Spleen (tissue), 7 donors: Measurements from ENCODE around the gene PROCA1.
A peak's percentile ranks its signal among the peaks of the same experiment; 100 is the strongest.

Experiments
- CTCF ChIP-seq, 11 experiments: fragments of 200-600 bp in 7 of 11; fragments of 450-650 bp in 4 of 11; sonication (generic) in 4 of 11; IDR thresholded peaks in 8 of 11; conservative IDR thresholded peaks in 3 of 11; 1 replicate in 7 of 11; 2 replicates in 4 of 11; pipeline versions ENCODE4 v1.4.0 to v1.8.0; 2016 to 2021; ENCODE audit warnings: antibody characterized with exemption in 11 of 11, inconsistent platforms in 4 of 11, mild to moderate bottlenecking in 1 of 11
- POLR2A ChIP-seq, 3 donors: fragments of 450-650 bp; IDR thresholded peaks; one replicate each; pipeline ENCODE4 v1.5.1; 2017; ENCODE audit warnings: antibody characterized with exemption in 3 of 3, mild to moderate bottlenecking in 1 of 3
- POLR2AphosphoS5 ChIP-seq, 3 donors: sonication (generic); formaldehyde crosslinking; IDR thresholded peaks; one replicate each; pipeline ENCODE4 v1.5.1; 2017; ENCODE audit warnings: antibody characterized with exemption in 3 of 3
- donor health status: DM: no; HTN: no; CAD: no; lungs with moderate emphysema.
- donor health status: DM: no; HTN: no; CAD: no.
- donor health status: DM: no; HTN: no; CAD: no.

- TF ChIP-seq CTCF (IDR thresholded peaks at IDR 0.05 in 8 of 11, conservative IDR thresholded peaks at IDR 0.05 in 3 of 11) (peak in 1 of 11 experiments; percentile 6), POLR2AphosphoS5 (IDR thresholded peaks at IDR 0.05) (peak; percentile 58 to 83 (median 77)), POLR2A (IDR thresholded peaks at IDR 0.05) (no peak)
These were observed 26.3 kb upstream of the PROCA1 start for GRCh38 chr17:28737770-28738679.
